Measurements from ENCODE around the gene SELENOM. TPM values are rescaled to one million over a fixed set of nuclear protein-coding genes. Genes with fewer than 3 reads are reported as not detected.

SELENOM gene
- total RNA-seq, 1 experiment from 2014 or later = 3.2 TPM

- POLR2A ChIA-PET (ENCODE audit: low non-redundant PET) = interaction anchor here (0.6 kb wide), 1 partner anchor 372 kb away, joined by 3 read pairs; no protein-coding TSS in a partner anchor
- H3K4me1 ChIP-seq (ENCODE audit: insufficient read depth, low read length, poor library complexity, severe bottlenecking) = peaks cover 14% of the 10 kb centered on the region
- intact Hi-C loops (cut with micrococcal nuclease; ENCODE audit: unreplicated experiment) = no loop called here
- DNase-seq (ENCODE audit: low spot score) = no peak
- no peaks in the 10 kb centered on the region for H3K9me3 ChIP-seq (ENCODE audit: low read depth, low read length, poor library complexity, severe bottlenecking)
- H3K27me3 ChIP-seq (replicated peaks; ENCODE audit: insufficient read depth, low read depth, low read length, poor library complexity) = no peaks in the 10 kb centered on the region
- no peak overlapping the region for H3K4me3 ChIP-seq (ENCODE audit: low read depth, low read length, poor library complexity, severe bottlenecking)
- no peak overlapping the region for H3K27ac ChIP-seq (ENCODE audit: low read depth, low read length, poor library complexity, severe bottlenecking)
- CTCF ChIA-PET = no interaction called here
- peaks cover 3% of the 10 kb centered on the region for H3K36me3 ChIP-seq (ENCODE audit: insufficient read depth, low read length, poor library complexity, severe bottlenecking)
- BruUV-seq (replicated peaks) = no TSS peak
- TF ChIP-seq EZH2 (IDR thresholded peaks at IDR 0.05; ENCODE audit: borderline replicate concordance, low read depth, low read length, poor library complexity, severe bottlenecking) = no peak
- TF ChIP-seq CTCF (conservative IDR thresholded peaks at IDR 0.05; ENCODE audit: low read depth, low read length) = no peak
Observed at GRCh38 chr22:31087744-31088215, 19.6 kb downstream of the SELENOM start.

GRCh38 chr22:31086703-31087330, 20.6 kb downstream of the SELENOM start:
- Histone ChIP-seq H3K36me3 (ENCODE audit: insufficient read depth, low read length, poor library complexity, severe bottlenecking) (peaks cover 3% of the 10 kb centered on the region), H3K4me3 (ENCODE audit: low read depth, low read length, poor library complexity, severe bottlenecking) (no peak overlapping the region), H3K27me3 (replicated peaks; ENCODE audit: insufficient read depth, low read depth, low read length, poor library complexity) (no peaks in the 10 kb centered on the region), H3K27ac (ENCODE audit: low read depth, low read length, poor library complexity, severe bottlenecking) (no peak overlapping the region), H3K4me1 (ENCODE audit: insufficient read depth, low read length, poor library complexity, severe bottlenecking) (peaks cover 15% of the 10 kb centered on the region), H3K9me3 (ENCODE audit: low read depth, low read length, poor library complexity, severe bottlenecking) (no peaks in the 10 kb centered on the region)
- intact Hi-C loops (cut with micrococcal nuclease; ENCODE audit: unreplicated experiment) = no loop called here
- BruUV-seq (replicated peaks) = no TSS peak
- no peak for DNase-seq (ENCODE audit: low spot score)
- no peak for TF ChIP-seq CTCF (conservative IDR thresholded peaks at IDR 0.05; ENCODE audit: low read depth, low read length)
- TF ChIP-seq EZH2 (IDR thresholded peaks at IDR 0.05; ENCODE audit: borderline replicate concordance, low read depth, low read length, poor library complexity, severe bottlenecking) = no peak
- ChIA-PET CTCF (no interaction called here), POLR2A (ENCODE audit: low non-redundant PET) (no interaction called here)

GRCh38 chr22:31085928-31086327, 21.4 kb downstream of the SELENOM start:
- Histone ChIP-seq H3K4me3 (ENCODE audit: low read depth, low read length, poor library complexity, severe bottlenecking) (no peak overlapping the region), H3K27ac (ENCODE audit: low read depth, low read length, poor library complexity, severe bottlenecking) (peak overlapping the region; percentile 93), H3K4me1 (ENCODE audit: insufficient read depth, low read length, poor library complexity, severe bottlenecking) (peaks cover 18% of the 10 kb centered on the region), H3K27me3 (replicated peaks; ENCODE audit: insufficient read depth, low read depth, low read length, poor library complexity) (no peaks in the 10 kb centered on the region), H3K36me3 (ENCODE audit: insufficient read depth, low read length, poor library complexity, severe bottlenecking) (peaks cover 3% of the 10 kb centered on the region), H3K9me3 (ENCODE audit: low read depth, low read length, poor library complexity, severe bottlenecking) (no peaks in the 10 kb centered on the region)
- no TSS peak for BruUV-seq (replicated peaks)
- intact Hi-C loops (cut with micrococcal nuclease; ENCODE audit: unreplicated experiment) = loop anchor here (2.0 kb wide), 2 partner anchors 63 to 137 kb away; no protein-coding TSS in a partner anchor
- CTCF ChIA-PET = no interaction called here
- DNase-seq (ENCODE audit: low spot score) = no peak
- POLR2A ChIA-PET (ENCODE audit: low non-redundant PET) = no interaction called here
- TF ChIP-seq CTCF (conservative IDR thresholded peaks at IDR 0.05; ENCODE audit: low read depth, low read length) = no peak
- TF ChIP-seq EZH2 (IDR thresholded peaks at IDR 0.05; ENCODE audit: borderline replicate concordance, low read depth, low read length, poor library complexity, severe bottlenecking) = no peak

Measured in A673 (cell line).